ENCODE results near the gene NFKBIA. TPM values are rescaled to one million over a fixed set of nuclear protein-coding genes. Genes with fewer than 3 reads are reported as not detected.

NFKBIA gene
- total RNA-seq, 3 donors from 2014 or later = 134 to 180 (median 153) TPM

- intact Hi-C loops (cut with DNase I, micrococcal nuclease) = no loop called here
- TF ChIP-seq, protein P1, sequence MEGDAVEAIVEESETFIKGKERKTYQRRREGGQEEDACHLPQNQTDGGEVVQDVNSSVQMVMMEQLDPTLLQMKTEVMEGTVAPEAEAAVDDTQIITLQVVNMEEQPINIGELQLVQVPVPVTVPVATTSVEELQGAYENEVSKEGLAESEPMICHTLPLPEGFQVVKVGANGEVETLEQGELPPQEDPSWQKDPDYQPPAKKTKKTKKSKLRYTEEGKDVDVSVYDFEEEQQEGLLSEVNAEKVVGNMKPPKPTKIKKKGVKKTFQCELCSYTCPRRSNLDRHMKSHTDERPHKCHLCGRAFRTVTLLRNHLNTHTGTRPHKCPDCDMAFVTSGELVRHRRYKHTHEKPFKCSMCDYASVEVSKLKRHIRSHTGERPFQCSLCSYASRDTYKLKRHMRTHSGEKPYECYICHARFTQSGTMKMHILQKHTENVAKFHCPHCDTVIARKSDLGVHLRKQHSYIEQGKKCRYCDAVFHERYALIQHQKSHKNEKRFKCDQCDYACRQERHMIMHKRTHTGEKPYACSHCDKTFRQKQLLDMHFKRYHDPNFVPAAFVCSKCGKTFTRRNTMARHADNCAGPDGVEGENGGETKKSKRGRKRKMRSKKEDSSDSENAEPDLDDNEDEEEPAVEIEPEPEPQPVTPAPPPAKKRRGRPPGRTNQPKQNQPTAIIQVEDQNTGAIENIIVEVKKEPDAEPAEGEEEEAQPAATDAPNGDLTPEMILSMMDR (IDR thresholded peaks at IDR 0.05) = no peak
- peaks cover 15% of the 10 kb centered on the region for H3K4me1 ChIP-seq (ENCODE audit: low read depth)
- DNase-seq = peak in 1 of 3 donors; percentile 22
- H3K36me3 ChIP-seq (ENCODE audit: low read depth) = no peaks in the 10 kb centered on the region
- no peak for ATAC-seq
- H3K4me3 ChIP-seq = no peak overlapping the region
- no peaks in the 10 kb centered on the region for H3K9me3 ChIP-seq
Observed at GRCh38 chr14:35352274-35353233, 52.0 kb downstream of the NFKBIA start.

- intact Hi-C loops (cut with DNase I, micrococcal nuclease) = no loop called here
- Histone ChIP-seq H3K9me3 (no peaks in the 10 kb centered on the region), H3K4me1 (ENCODE audit: low read depth) (peaks cover 16% of the 10 kb centered on the region), H3K4me3 (no peak overlapping the region), H3K36me3 (ENCODE audit: low read depth) (no peaks in the 10 kb centered on the region)
- peak in 1 of 3 donors; percentile 16 for DNase-seq
- TF ChIP-seq, protein P1 (IDR thresholded peaks at IDR 0.05) = no peak
- ATAC-seq = no peak
Observed at GRCh38 chr14:35351897-35352273, 52.7 kb downstream of the NFKBIA start.

Other genes with a start within 250 kb of the NFKBIA start
- 100 to 1,000 TPM; 130 to 183 (median 159) TPM for gene PSMA6, start 112.4 kb downstream of the NFKBIA start, total RNA-seq
- gene INSM2, start 129.4 kb upstream of the NFKBIA start, total RNA-seq = not detected